GM12874 (cell line): Measurements from ENCODE around the gene YIPF6.

Source experiments
- CTCF ChIP-seq: IDR thresholded peaks from 2 replicates; pipeline ENCODE4 v1.5.1; 2011; ENCODE audit warnings: low read depth, mild to moderate bottlenecking, control low read depth, low read length, moderate library complexity; ENCODE audit not compliant: insufficient read depth

Gene YIPF6

GRCh38 chrX:68568136-68568535 is 69.3 kb downstream of the YIPF6 start:
- TF ChIP-seq CTCF = no peak

GRCh38 chrX:68570598-68570997 is 71.7 kb downstream of the YIPF6 start:
- no peak for TF ChIP-seq CTCF

- TF ChIP-seq CTCF = no peak
Observed at GRCh38 chrX:68571292-68571609, 72.4 kb downstream of the YIPF6 start.

GRCh38 chrX:68571610-68572311 is 72.9 kb downstream of the YIPF6 start:
- TF ChIP-seq CTCF = no peak

GRCh38 chrX:68574240-68574639 is 75.4 kb downstream of the YIPF6 start:
- no peak for TF ChIP-seq CTCF

- no peak for TF ChIP-seq CTCF
Observed at GRCh38 chrX:68579810-68580209, 81.0 kb downstream of the YIPF6 start.

- no peak for TF ChIP-seq CTCF
Observed at GRCh38 chrX:68584221-68584620, 85.4 kb downstream of the YIPF6 start.
